Prostate gland (tissue), 2 donors: ENCODE measurements around the gene ANKS1B. TPM values are rescaled to one million over a fixed set of nuclear protein-coding genes. Genes with fewer than 3 reads are reported as not detected.

Source experiments
- DNase-seq: peaks from one replicate; pipeline ENCODE4 v3.0.0-alpha.2; 2019; ENCODE audit warnings: low spot score
- H3K27ac ChIP-seq, 2 donors: fragments of 200-600 bp; sonication (generic); 2 replicates each; pipeline ENCODE4 v1.5.1; 2017 to 2019
- H3K27me3 ChIP-seq: fragments of 200-600 bp; sonication (generic); replicated peaks from 2 replicates; pipeline ENCODE4 v1.5.1; 2019; ENCODE audit not compliant: insufficient read depth
- H3K36me3 ChIP-seq, 2 donors: fragments of 200-600 bp; sonication (generic); 1 replicate in 1 of 2; 2 replicates in 1 of 2; pipeline versions ENCODE4 v1.5.1 to v1.8.1; 2017 to 2019
- H3K4me1 ChIP-seq: fragments of 200-600 bp; sonication (generic); replicated peaks from 2 replicates; pipeline ENCODE4 v1.5.1; 2019
- H3K4me3 ChIP-seq, 2 donors: fragments of 200-600 bp; sonication (generic); 2 replicates each; pipeline ENCODE4 v1.5.1; 2017 to 2019
- H3K9me3 ChIP-seq: fragments of 200-600 bp; sonication (generic); 2 replicates; pipeline ENCODE4 v1.5.1; 2017
- CTCF ChIP-seq, 4 experiments: fragments of 200-600 bp in 2 of 4; fragments of 450-650 bp in 2 of 4; sonication (generic) in 2 of 4; IDR thresholded peaks; 1 replicate in 3 of 4; 2 replicates in 1 of 4; pipeline ENCODE4 v1.5.1; 2016 to 2019; ENCODE audit warnings: antibody characterized with exemption in 4 of 4, mild to moderate bottlenecking in 2 of 4, moderate library complexity in 2 of 4
- POLR2A ChIP-seq: fragments of 450-650 bp; IDR thresholded peaks from one replicate; pipeline ENCODE4 v1.6.1; 2016; ENCODE audit warnings: antibody characterized with exemption, mild to moderate bottlenecking
- POLR2AphosphoS5 ChIP-seq: sonication (generic); formaldehyde crosslinking; IDR thresholded peaks from one replicate; pipeline ENCODE4 v1.6.1; 2017; ENCODE audit warnings: antibody characterized with exemption
- WGBS: methylation state at CpG from one replicate; pipeline ENCODE4 v1.1.5; 2018; 5-methylcytosine and 5-hydroxymethylcytosine counted together
- intact Hi-C: fragments of 100-400 bp; cut with DNase I; formaldehyde crosslinking; loops from one replicate; pipeline ENCODE4 v1.14.2; 2022
- total RNA-seq, 2 donors: library from RNA; depleted of rRNA; stranded (reverse); fragments of >200 nt; gene quantifications; one replicate each; pipeline ENCODE4 v1.1.0, GENCODE V29; 2016

The ANKS1B gene
- total RNA-seq, 2 donors from 2014 or later: 13.0 to 17.4 TPM

- Histone ChIP-seq H3K9me3 (no peaks in the 10 kb centered on the region), H3K27ac (no peak overlapping the region), H3K36me3 (no peaks in the 10 kb centered on the region), H3K27me3 (no peaks in the 10 kb centered on the region), H3K4me1 (no peaks in the 10 kb centered on the region), H3K4me3 (no peak overlapping the region)
- intact Hi-C loops: no loop called here
- WGBS: 65% methylated on average over 2 of the region's 2 CpGs
- DNase-seq: no peak
- no peak for TF ChIP-seq POLR2A
- TF ChIP-seq POLR2AphosphoS5: no peak
- no peak for TF ChIP-seq CTCF (IDR thresholded peaks at IDR 0.05)
Measured at GRCh38 chr12:99170037-99170436, 814.7 kb downstream of the ANKS1B start.

- Histone ChIP-seq H3K36me3 (no peaks in the 10 kb centered on the region), H3K4me3 (no peak overlapping the region), H3K9me3 (no peaks in the 10 kb centered on the region), H3K27ac (no peak overlapping the region), H3K4me1 (no peaks in the 10 kb centered on the region), H3K27me3 (no peaks in the 10 kb centered on the region)
- no peak for DNase-seq
- TF ChIP-seq CTCF (IDR thresholded peaks at IDR 0.05) (no peak), POLR2AphosphoS5 (no peak), POLR2A (no peak)
- intact Hi-C loops: no loop called here
- WGBS: 88% methylated on average over 1 of the region's 1 CpG
Measured at GRCh38 chr12:99157946-99158345, 826.8 kb downstream of the ANKS1B start.

- H3K9me3 ChIP-seq: no peaks in the 10 kb centered on the region
- no peaks in the 10 kb centered on the region for H3K36me3 ChIP-seq
- 29% methylated on average over 6 of the region's 6 CpGs for WGBS
- intact Hi-C loops: no loop called here
- no peaks in the 10 kb centered on the region for H3K27me3 ChIP-seq
- H3K27ac ChIP-seq: no peak overlapping the region
- no peaks in the 10 kb centered on the region for H3K4me1 ChIP-seq
- no peak for DNase-seq
- no peak for TF ChIP-seq POLR2A
- no peak for TF ChIP-seq CTCF (IDR thresholded peaks at IDR 0.05)
- TF ChIP-seq POLR2AphosphoS5: no peak
- H3K4me3 ChIP-seq: no peak overlapping the region
Measured at GRCh38 chr12:99154983-99155336, 829.8 kb downstream of the ANKS1B start.

- Histone ChIP-seq H3K4me1 (no peaks in the 10 kb centered on the region), H3K36me3 (no peaks in the 10 kb centered on the region), H3K27ac (no peak overlapping the region), H3K4me3 (no peak overlapping the region), H3K27me3 (no peaks in the 10 kb centered on the region), H3K9me3 (no peaks in the 10 kb centered on the region)
- no peak for DNase-seq
- WGBS: 54% methylated on average over 17 of the region's 17 CpGs
- intact Hi-C loops: no loop called here
- TF ChIP-seq CTCF (IDR thresholded peaks at IDR 0.05) (no peak), POLR2AphosphoS5 (no peak), POLR2A (no peak)
Measured at GRCh38 chr12:99154216-99154982, 830.3 kb downstream of the ANKS1B start.

GRCh38 chr12:99153293-99153692 lies 831.4 kb downstream of the ANKS1B start:
- WGBS: 79% methylated on average over 3 of the region's 3 CpGs
- H3K36me3 ChIP-seq: no peaks in the 10 kb centered on the region
- intact Hi-C loops: no loop called here
- H3K27me3 ChIP-seq: no peaks in the 10 kb centered on the region
- no peaks in the 10 kb centered on the region for H3K4me1 ChIP-seq
- no peak for DNase-seq
- H3K27ac ChIP-seq: no peak overlapping the region
- TF ChIP-seq POLR2AphosphoS5 (no peak), POLR2A (no peak), CTCF (IDR thresholded peaks at IDR 0.05) (no peak)
- H3K9me3 ChIP-seq: no peaks in the 10 kb centered on the region
- H3K4me3 ChIP-seq: no peak overlapping the region
